GM10847 (cell line): ENCODE data around the gene GPC6.

Experiments
- POLR2A ChIP-seq: IDR thresholded peaks from 2 replicates; pipeline ENCODE4 v1.6.1; 2011; ENCODE audit not compliant: insufficient read length; ENCODE audit errors: extremely low read depth

GPC6 gene

DNA sequence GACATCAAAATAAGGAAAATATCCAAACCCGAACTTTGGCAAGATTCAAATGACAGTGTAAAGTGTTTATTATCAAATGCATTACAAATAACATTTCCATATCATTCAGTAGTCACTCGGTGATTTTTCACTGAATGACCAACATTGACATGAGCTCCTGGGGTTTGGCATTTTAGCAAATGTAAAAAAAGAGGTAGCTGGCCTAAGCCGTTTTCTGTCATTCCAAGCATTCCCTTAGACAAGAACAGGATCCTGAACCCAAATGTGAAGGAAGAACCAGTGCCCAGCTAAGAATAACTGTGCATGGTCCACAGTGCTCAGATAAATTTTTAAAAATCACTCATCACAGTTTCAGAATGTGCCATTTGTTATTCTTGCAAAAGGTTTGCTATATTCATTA lies 327.9 kb downstream of the GPC6 start:
- TF ChIP-seq POLR2A: no peak

DNA sequence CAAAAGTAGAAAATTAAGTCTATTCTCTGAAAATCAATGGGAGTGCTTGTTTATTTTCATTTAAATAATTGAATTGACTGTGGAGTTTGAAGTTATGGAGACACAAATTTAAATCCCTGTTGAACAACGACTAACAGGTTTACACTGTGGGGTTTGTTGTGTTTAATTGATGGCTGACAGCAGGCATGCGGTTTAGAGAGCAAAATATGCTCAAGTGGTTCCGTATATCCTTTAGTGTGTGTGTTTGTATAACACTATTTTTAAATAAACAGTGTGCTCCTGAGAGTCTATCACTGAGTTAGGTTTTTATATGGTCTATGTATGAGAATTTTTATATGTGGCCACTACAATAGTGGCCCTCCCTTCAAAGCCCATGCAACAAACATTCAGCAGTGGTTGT lies 332.0 kb downstream of the GPC6 start:
- TF ChIP-seq POLR2A: no peak

DNA sequence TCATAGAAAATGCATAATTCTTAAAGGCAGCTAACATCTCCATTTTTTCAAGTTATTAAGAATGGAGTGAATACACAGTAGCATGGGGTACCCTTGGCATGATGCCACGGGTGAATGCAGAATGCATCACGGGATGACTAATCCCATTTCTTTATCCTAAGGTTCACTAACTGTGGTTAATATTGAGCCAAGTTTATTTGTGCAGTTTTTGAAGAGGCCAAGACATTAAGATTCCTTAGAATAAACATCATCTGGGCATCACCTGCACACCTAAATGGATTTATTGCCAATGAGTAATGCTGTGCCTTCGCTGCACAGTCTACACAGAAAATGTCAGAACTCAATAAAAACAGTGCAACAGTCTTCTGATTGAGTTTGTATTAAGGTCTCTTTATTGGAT lies 333.1 kb downstream of the GPC6 start:
- TF ChIP-seq POLR2A: no peak

DNA sequence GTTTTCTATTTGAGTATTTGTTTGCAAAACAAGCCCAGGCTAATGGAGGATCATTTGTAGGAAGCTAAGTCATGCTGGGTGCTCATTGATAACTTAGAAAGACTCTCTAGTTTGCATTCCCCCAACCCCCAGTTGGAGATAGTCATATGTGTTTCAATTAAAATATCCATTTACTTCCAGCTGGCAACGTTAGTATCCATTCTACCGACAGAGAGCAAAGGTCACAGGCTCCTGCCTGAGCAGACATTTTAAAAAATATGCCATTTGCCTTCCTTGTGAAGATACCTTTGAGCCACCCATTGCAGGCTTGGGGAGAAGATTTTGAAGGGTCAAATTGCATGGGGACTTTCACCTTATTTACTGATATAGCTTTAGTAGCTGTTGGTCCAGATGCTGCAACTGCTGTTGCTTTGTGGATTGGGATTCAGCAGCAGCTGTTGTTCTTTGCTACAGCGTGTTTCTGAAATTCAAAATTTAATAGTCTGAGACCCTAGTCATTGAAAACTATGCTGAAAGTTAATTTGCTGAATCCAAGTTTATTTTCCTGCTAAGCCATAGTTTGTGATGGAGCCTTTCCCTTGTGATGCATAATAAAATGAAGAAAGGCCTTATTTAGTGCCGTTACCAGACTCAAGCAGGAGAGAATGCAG lies 335.1 kb downstream of the GPC6 start:
- no peak for TF ChIP-seq POLR2A

DNA sequence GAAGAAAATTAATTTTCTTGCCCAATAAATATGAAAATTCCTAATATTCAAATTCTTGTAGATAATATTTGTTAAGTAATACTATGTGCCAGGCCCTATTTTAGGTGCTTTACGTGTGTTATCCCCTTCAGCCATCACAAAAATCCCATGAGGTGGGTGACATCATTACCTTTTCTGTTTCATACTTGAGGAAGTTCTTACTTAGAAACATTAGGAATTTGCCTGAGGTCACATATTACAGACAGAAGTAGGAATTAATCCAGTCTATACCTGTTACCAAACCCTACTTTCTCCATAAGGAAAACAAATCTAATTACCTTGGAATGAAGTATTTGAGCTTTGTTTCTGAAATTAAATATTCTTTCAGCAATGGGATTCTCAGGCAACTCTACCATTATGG lies 336.1 kb downstream of the GPC6 start:
- TF ChIP-seq POLR2A: no peak

DNA sequence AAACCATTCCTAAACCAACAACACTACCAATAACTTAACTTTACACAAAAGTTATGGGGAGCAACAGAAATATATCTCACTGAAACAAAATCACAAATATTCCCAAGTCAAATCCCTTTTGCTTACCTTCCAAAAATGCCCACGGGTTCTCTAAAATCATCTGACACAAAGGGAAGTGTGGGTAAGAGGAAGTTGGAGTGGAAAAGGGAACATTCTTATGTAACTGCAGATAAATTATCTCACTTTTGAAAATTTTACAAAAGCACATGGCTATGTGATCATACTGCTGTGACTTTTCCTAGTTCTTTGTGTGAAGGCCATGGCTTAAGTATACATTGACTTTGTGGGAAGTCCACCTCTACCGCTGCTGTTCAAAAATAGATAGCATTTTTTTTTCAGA lies 350.5 kb downstream of the GPC6 start:
- TF ChIP-seq POLR2A: no peak

DNA sequence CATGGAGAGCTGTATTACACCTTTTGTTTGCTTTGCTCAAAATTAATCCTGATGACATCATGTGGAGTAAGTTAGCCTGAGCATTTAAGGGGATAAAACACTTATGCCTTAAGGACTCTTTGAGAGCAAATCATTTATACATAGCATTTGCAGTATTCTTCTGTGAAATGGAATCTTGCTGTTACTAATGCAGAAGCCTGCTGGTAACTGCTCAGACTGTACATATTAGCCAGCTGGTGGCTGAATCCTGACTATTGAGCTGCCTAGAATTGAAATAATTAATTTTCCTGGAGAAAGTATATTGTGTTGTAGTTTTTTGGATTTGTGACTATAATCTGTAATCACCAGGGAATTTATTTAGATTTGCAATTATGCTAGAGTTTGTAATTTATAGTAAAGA lies 363.2 kb downstream of the GPC6 start:
- no peak for TF ChIP-seq POLR2A

DNA sequence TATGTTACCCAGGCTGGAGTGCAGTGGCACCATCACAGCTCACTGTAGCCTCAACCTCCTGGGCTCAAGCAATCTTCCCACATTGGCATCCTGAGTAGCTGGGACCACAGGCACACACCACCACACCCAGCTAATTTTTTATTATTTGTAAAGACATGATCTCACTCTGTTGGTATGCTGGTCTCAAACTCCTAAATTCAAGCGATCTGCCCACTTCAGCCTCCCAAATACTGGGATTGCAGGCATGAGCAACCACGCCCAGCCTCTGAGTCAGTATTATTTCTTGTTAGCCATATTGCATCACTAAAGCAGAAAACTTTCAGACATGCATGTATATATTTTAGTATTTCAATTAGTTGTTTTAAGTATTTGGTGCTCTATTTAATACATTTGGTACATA lies 376.4 kb downstream of the GPC6 start:
- no peak for TF ChIP-seq POLR2A

DNA sequence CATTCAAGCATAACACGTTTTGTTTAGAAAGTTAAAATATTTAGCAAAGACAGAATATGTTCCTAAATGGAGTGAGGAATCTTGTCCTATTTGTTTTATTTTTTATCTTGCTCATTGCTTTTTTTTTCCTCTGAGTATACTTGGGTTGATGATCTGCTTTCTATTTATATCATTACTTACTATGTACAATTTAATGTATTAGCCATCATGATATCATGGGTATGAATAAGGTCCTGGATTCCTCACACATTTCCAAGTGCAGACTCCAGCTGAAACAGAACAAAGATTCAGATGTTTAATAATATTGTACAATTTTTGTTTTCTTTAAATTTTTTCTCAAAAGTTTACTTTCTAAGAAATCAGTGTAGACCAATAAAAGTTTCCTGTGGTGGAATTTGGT lies 388.2 kb downstream of the GPC6 start:
- no peak for TF ChIP-seq POLR2A

DNA sequence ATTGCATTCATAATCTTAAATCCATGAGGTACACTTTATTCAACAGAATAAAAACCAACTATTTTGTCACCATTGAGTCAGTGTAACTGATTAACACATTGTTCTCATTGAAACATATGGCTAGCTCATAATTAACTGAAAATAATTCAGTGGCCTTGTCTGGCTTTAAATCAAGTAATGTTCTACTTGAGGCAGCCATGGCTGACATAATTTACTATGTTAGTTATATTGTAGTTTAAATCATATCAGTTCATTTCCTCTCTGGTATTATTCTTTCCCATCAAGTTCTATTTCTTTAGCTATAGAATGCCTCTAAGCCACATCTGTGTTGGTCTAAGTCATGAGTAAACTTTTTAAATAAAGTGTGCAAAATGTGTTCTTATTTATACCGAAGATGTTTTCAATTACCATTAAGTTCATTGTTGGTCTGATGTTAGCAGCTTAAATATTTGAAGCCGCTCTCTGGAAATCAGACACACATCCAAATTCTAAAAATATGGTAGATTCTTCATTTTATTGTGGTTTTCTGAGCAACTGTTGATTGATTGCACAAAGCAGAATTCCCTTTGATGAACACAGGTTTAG lies 393.7 kb downstream of the GPC6 start:
- no peak for TF ChIP-seq POLR2A

DNA sequence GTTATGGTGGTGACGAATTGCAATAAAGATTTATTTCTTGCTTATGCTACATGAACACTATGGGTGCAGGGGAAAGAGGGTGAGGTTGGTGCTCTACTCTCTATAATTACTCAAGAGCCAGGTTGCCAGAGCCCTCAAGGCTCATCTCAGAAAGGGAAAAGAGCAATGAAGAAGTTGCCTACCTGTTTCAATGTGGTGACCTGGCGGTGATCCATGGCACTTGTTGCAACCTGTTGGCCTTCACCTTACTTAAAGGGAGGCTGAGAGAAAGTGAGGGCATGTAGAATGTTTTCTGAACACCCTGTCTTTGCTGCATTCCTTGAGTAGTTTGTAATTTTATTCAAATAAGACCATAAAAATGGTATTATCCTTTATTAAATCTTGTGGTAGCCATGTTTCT lies 394.4 kb downstream of the GPC6 start:
- TF ChIP-seq POLR2A: no peak

DNA sequence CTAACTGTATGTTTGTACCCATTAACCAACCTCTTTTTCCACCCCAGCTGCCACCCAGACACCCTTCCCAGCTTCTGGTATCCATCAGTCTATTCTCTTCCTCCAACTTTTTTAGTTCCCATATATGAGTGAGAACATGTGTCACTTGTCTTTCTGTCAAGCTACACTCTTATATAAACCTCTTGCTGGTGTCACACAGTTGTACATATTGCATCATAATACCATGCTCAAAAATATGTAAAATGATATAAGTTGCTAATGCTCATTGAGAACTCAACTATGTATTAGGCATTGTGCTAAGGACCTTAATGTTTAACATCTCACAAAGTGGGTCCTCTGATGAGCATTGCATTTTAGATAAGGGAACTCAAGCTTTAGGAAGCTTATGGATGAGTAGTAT lies 395.4 kb downstream of the GPC6 start:
- no peak for TF ChIP-seq POLR2A

DNA sequence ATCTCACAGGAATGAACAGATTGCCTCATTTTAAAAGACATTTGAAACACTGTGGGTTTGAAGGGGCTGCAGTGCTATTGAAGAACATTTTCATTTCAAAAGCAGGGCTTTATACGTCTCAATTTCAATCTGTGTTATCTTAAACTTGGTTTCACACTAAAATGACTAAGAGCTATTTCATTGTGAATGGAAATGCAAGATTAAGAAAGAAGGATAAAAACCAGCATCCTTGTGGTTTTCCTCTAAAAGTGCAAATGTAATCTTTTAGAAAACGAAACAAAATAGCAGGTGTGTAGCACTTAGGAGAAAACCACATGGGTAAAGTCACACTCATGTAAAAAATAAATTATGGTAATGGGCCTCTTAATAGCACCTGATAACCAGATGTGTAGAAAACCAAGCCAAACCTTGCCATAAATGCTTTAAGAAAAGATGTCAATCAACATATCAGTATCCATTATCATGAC lies 397.7 kb downstream of the GPC6 start:
- TF ChIP-seq POLR2A: no peak

DNA sequence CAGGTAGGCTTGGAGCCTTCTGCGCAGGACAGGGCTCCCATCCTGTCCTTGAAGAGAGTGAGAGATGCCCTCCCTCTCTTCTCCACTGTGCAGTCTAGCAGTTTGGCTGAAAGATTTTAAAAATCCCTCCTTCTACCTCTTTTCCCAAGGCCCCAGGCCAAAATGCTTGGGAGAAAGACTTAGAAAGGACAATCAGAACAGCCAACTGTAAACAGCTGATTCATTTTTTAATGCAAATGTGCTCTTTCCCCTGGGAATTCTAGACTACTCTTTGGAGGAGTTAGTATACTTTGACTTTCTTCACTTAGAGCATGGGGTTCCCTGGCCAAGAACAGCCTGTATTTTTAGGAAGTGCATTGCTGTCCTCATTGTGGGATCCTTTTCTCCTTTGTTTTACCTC lies 398.9 kb downstream of the GPC6 start:
- TF ChIP-seq POLR2A: no peak

DNA sequence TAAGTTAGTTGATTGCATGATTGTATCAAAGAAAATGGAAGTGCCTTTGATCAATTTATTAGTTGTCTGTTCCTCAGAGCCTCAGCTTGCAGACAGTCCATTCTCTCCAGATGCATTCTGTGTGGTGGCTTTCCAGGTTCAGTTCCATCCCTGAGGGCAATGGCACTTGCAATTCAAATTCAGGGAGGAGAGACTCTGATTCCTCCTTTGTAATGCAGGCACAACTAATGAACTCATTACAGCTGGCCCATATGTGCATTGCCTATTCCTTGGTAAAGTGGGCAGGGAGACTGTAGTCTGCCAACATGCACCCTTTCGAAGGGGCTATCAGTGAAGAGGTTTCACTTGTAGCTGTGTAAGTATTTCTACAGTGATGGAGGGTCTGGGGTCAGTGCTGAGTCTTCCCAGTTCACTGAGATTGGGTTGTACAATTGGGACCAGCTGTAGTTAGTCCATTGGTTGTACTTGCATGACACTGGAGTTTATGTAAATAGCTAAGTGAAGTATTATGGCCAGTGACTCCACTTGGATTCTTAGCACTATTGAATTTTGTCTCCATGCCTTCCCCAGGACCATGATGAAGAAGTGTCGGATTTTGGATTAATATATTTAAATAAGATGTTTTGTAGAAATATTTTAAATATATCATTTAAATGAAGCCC lies 401.7 kb downstream of the GPC6 start:
- no peak for TF ChIP-seq POLR2A

DNA sequence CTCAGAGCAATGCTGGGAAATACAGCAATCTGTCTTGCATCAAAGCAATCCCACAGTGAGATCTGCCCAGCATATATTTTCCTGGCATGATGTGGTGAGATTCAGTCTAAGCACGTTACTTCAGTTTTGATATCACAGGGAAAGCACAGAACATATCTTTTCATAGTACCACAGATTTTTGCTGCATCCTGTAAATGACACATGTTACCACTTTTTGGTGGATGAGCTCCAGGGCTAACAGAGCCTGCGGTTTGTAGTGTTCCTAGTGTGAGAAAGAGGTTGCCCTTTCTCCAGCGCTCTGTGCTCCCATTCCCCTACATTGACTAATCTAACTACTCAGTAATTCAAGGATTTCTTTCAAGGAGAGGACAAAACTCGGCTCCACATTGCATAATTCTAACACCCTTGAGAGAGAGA lies 409.0 kb downstream of the GPC6 start:
- no peak for TF ChIP-seq POLR2A

DNA sequence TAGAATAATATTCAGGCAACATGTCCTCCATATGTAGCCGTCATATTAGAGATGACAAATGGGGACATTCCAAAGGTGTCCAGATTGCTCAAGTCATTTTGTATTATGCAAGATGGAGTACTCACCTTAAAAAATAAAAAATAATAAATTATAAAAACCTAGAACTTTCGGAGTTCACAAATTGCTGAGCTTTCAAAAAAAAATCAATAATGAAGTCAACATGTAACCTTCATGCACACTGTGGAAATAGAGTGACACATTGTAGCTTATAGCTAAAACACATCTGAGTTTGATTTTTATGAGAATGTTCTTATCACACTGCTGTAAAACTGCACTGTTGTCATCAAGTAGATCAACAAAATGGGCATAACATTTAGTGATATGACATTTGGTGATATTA lies 411.2 kb downstream of the GPC6 start:
- TF ChIP-seq POLR2A: no peak

DNA sequence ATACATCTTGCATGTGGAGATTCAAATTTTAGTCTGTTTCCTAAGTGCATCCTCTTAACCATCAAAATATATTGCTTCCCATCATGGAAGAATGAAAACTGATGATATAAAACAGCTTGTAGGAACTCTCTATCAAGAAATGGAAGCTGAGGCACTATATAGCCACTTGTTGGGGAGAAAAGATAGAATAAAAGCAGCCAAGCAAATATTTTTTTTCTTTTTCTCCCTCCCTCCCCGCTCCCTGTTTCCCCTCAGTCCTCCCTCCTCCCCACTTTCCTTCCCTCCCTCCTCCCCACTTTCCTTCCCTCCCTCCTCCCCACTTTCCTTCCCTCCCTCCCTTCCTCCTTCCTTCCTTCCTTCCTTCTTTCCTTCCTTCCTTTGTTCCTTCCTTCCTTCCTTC lies 413.8 kb downstream of the GPC6 start:
- TF ChIP-seq POLR2A: no peak
